Dendritic cell treated with granulocyte-macrophage colony-stimulating factor and Interleukin-4, amounts not matched to agents 40 ng/mL and 50 ng/mL, for 4 days (primary cell): ENCODE measurements around the gene DAZAP1.

Experiments
- H3K27ac Mint-ChIP-seq: one replicate; pipeline ENCODE4 v1.8.0; 2022; ENCODE audit warnings: mild to moderate bottlenecking, mixed read lengths
- H3K27me3 Mint-ChIP-seq: one replicate; pipeline ENCODE4 v1.8.0; 2022; ENCODE audit warnings: mild to moderate bottlenecking, mixed read lengths
- H3K36me3 Mint-ChIP-seq: one replicate; pipeline ENCODE4 v1.8.0; 2022; ENCODE audit warnings: low read depth, mixed read lengths
- H3K4me1 Mint-ChIP-seq: one replicate; pipeline ENCODE4 v1.8.0; 2022; ENCODE audit warnings: low read depth, mixed read lengths
- H3K4me3 Mint-ChIP-seq: one replicate; pipeline ENCODE4 v1.8.0; 2022; ENCODE audit warnings: mild to moderate bottlenecking, moderate library complexity, mixed read lengths
- H3K9me3 Mint-ChIP-seq: one replicate; pipeline ENCODE4 v1.8.0; 2022; ENCODE audit warnings: mixed read lengths
- intact Hi-C: fragments of 100-400 bp; cut with micrococcal nuclease; formaldehyde crosslinking; loops from one replicate; pipeline ENCODE4 v1.15.0; 2022

DAZAP1 gene

GRCh38 chr19:1450735-1451731 lies 43.6 kb downstream of the DAZAP1 start:
- intact Hi-C loops, result no loop called here
- H3K36me3 Mint-ChIP-seq, result no peaks in the 10 kb centered on the region
- H3K4me3 Mint-ChIP-seq, result no peak overlapping the region
- peaks cover 19% of the 10 kb centered on the region for H3K4me1 Mint-ChIP-seq
- H3K9me3 Mint-ChIP-seq, result no peaks in the 10 kb centered on the region
- no peak overlapping the region for H3K27ac Mint-ChIP-seq
- peaks cover 92% of the 10 kb centered on the region for H3K27me3 Mint-ChIP-seq

- Mint-ChIP-seq H3K36me3 (no peaks in the 10 kb centered on the region), H3K9me3 (no peaks in the 10 kb centered on the region), H3K27ac (no peak overlapping the region), H3K4me3 (no peak overlapping the region), H3K4me1 (peaks cover 18% of the 10 kb centered on the region), H3K27me3 (peaks cover 95% of the 10 kb centered on the region)
- intact Hi-C loops, result no loop called here
Observed at GRCh38 chr19:1451916-1452801, 44.8 kb downstream of the DAZAP1 start.

GRCh38 chr19:1452802-1453524 lies 45.6 kb downstream of the DAZAP1 start:
- Mint-ChIP-seq H3K27me3 (peaks cover 95% of the 10 kb centered on the region), H3K9me3 (no peaks in the 10 kb centered on the region), H3K36me3 (no peaks in the 10 kb centered on the region), H3K4me1 (peaks cover 15% of the 10 kb centered on the region), H3K4me3 (no peak overlapping the region), H3K27ac (no peak overlapping the region)
- intact Hi-C loops, result no loop called here

- Mint-ChIP-seq H3K27me3 (peaks cover 93% of the 10 kb centered on the region), H3K36me3 (no peaks in the 10 kb centered on the region), H3K4me3 (no peak overlapping the region), H3K27ac (no peak overlapping the region), H3K4me1 (peaks cover 15% of the 10 kb centered on the region), H3K9me3 (no peaks in the 10 kb centered on the region)
- intact Hi-C loops, result no loop called here
Observed at GRCh38 chr19:1453525-1454364, 46.4 kb downstream of the DAZAP1 start.

GRCh38 chr19:1455002-1455335 lies 47.6 kb downstream of the DAZAP1 start:
- intact Hi-C loops, result no loop called here
- Mint-ChIP-seq H3K27ac (no peak overlapping the region), H3K27me3 (peaks cover 93% of the 10 kb centered on the region), H3K9me3 (no peaks in the 10 kb centered on the region), H3K4me3 (no peak overlapping the region), H3K36me3 (no peaks in the 10 kb centered on the region), H3K4me1 (peaks cover 27% of the 10 kb centered on the region)

GRCh38 chr19:1455336-1456120 lies 48.1 kb downstream of the DAZAP1 start:
- Mint-ChIP-seq H3K36me3 (no peaks in the 10 kb centered on the region), H3K27me3 (peaks cover 89% of the 10 kb centered on the region), H3K4me3 (no peak overlapping the region)

GRCh38 chr19:1456121-1456900 lies 48.9 kb downstream of the DAZAP1 start:
- Mint-ChIP-seq H3K4me3 (no peak overlapping the region), H3K27me3 (peaks cover 81% of the 10 kb centered on the region), H3K27ac (no peak overlapping the region), H3K4me1 (peaks cover 27% of the 10 kb centered on the region), H3K36me3 (peaks cover 7% of the 10 kb centered on the region), H3K9me3 (no peaks in the 10 kb centered on the region)
- intact Hi-C loops, result no loop called here

More at GRCh38 chr19:1455336-1456120, 48.1 kb downstream of the DAZAP1 start:
- Mint-ChIP-seq H3K27ac (no peak overlapping the region), H3K4me1 (peaks cover 27% of the 10 kb centered on the region), H3K9me3 (no peaks in the 10 kb centered on the region)
- intact Hi-C loops, result no loop called here

GRCh38 chr19:1457031-1457739 lies 49.8 kb downstream of the DAZAP1 start:
- H3K27me3 Mint-ChIP-seq, result peaks cover 73% of the 10 kb centered on the region

GRCh38 chr19:1457892-1458291 lies 50.5 kb downstream of the DAZAP1 start:
- Mint-ChIP-seq H3K4me1 (peaks cover 27% of the 10 kb centered on the region), H3K27ac (no peak overlapping the region), H3K36me3 (peaks cover 7% of the 10 kb centered on the region), H3K4me3 (no peak overlapping the region), H3K27me3 (peaks cover 66% of the 10 kb centered on the region), H3K9me3 (no peaks in the 10 kb centered on the region)
- intact Hi-C loops, result no loop called here

More at GRCh38 chr19:1457031-1457739, 49.8 kb downstream of the DAZAP1 start:
- intact Hi-C loops, result no loop called here
- Mint-ChIP-seq H3K4me3 (no peak overlapping the region), H3K4me1 (peaks cover 27% of the 10 kb centered on the region), H3K36me3 (peaks cover 7% of the 10 kb centered on the region), H3K9me3 (no peaks in the 10 kb centered on the region), H3K27ac (no peak overlapping the region)

GRCh38 chr19:1459479-1459878 lies 52.1 kb downstream of the DAZAP1 start:
- H3K36me3 Mint-ChIP-seq, result peaks cover 7% of the 10 kb centered on the region

More at GRCh38 chr19:1459479-1459878, 52.1 kb downstream of the DAZAP1 start:
- no peak overlapping the region for H3K4me3 Mint-ChIP-seq
- no peak overlapping the region for H3K27ac Mint-ChIP-seq
- peaks cover 53% of the 10 kb centered on the region for H3K27me3 Mint-ChIP-seq
- intact Hi-C loops, result no loop called here
- no peaks in the 10 kb centered on the region for H3K9me3 Mint-ChIP-seq
- peaks cover 21% of the 10 kb centered on the region for H3K4me1 Mint-ChIP-seq
